ENCODE data around the gene E2F4. TPM values are rescaled to one million over a fixed set of nuclear protein-coding genes. Genes with fewer than 3 reads are reported as not detected.
A peak's percentile ranks its signal among the peaks of the same experiment; 100 is the strongest.

Gene E2F4
- total and polyA plus RNA-seq, 8 donors, result 45.7 to 81.4 (median 53.9) TPM

GRCh38 chr16:67207249-67208091 lies 15.5 kb downstream of the E2F4 start:
- Histone ChIP-seq H3K27me3 (no peaks in the 10 kb centered on the region), H3K27ac (no peak overlapping the region), H3K36me3 (peaks cover 0 to 39% of the 10 kb centered on the region in 2 donors), H3K9me3 (no peaks in the 10 kb centered on the region), H3K4me3 (no peak overlapping the region), H3K4me1 (no peaks in the 10 kb centered on the region)
- DNase-seq (peak in 1 of 4 donors; percentile 73), ATAC-seq (peak; percentile 13)
- intact Hi-C loops (cut with DNase I), result no loop called here
- TF ChIP-seq CTCF (IDR thresholded peaks at IDR 0.05), result no peak

- intact Hi-C loops (cut with DNase I), result no loop called here
- Histone ChIP-seq H3K4me3 (no peak overlapping the region), H3K36me3 (peaks cover 0 to 30% of the 10 kb centered on the region in 2 donors), H3K27me3 (no peaks in the 10 kb centered on the region), H3K9me3 (no peaks in the 10 kb centered on the region), H3K27ac (no peak overlapping the region), H3K4me1 (peaks cover 0 to 7% of the 10 kb centered on the region in 2 donors)
- ATAC-seq, result no peak
- no peak for TF ChIP-seq CTCF (IDR thresholded peaks at IDR 0.05)
- peak in 1 of 4 donors; percentile 53 for DNase-seq
Observed at GRCh38 chr16:67208154-67208896, 16.4 kb downstream of the E2F4 start.

GRCh38 chr16:67209565-67209964 lies 17.6 kb downstream of the E2F4 start:
- no peak for ATAC-seq

GRCh38 chr16:67210069-67210937 lies 18.3 kb downstream of the E2F4 start:
- Histone ChIP-seq H3K4me1 (peaks cover 0 to 11% of the 10 kb centered on the region in 2 donors), H3K36me3 (peaks cover 0 to 15% of the 10 kb centered on the region in 2 donors), H3K27ac (no peak overlapping the region), H3K27me3 (no peaks in the 10 kb centered on the region), H3K9me3 (no peaks in the 10 kb centered on the region), H3K4me3 (no peak overlapping the region)
- DNase-seq (peak in 1 of 4 donors; percentile 61), ATAC-seq (no peak)
- no peak for TF ChIP-seq CTCF (IDR thresholded peaks at IDR 0.05)
- intact Hi-C loops (cut with DNase I), result no loop called here

More at GRCh38 chr16:67209565-67209964, 17.6 kb downstream of the E2F4 start:
- peak in 1 of 4 donors; percentile 72 for DNase-seq
- no peak overlapping the region for H3K27ac ChIP-seq
- intact Hi-C loops (cut with DNase I), result no loop called here
- H3K9me3 ChIP-seq, result no peaks in the 10 kb centered on the region
- no peak for TF ChIP-seq CTCF (IDR thresholded peaks at IDR 0.05)
- peaks cover 0 to 7% of the 10 kb centered on the region in 2 donors for H3K4me1 ChIP-seq
- peaks cover 0 to 18% of the 10 kb centered on the region in 2 donors for H3K36me3 ChIP-seq
- no peaks in the 10 kb centered on the region for H3K27me3 ChIP-seq
- H3K4me3 ChIP-seq, result no peak overlapping the region
